ENCODE data around the gene RGS8.
A peak's percentile ranks its signal among the peaks of the same experiment; 100 is the strongest.

RGS8 gene

DNA sequence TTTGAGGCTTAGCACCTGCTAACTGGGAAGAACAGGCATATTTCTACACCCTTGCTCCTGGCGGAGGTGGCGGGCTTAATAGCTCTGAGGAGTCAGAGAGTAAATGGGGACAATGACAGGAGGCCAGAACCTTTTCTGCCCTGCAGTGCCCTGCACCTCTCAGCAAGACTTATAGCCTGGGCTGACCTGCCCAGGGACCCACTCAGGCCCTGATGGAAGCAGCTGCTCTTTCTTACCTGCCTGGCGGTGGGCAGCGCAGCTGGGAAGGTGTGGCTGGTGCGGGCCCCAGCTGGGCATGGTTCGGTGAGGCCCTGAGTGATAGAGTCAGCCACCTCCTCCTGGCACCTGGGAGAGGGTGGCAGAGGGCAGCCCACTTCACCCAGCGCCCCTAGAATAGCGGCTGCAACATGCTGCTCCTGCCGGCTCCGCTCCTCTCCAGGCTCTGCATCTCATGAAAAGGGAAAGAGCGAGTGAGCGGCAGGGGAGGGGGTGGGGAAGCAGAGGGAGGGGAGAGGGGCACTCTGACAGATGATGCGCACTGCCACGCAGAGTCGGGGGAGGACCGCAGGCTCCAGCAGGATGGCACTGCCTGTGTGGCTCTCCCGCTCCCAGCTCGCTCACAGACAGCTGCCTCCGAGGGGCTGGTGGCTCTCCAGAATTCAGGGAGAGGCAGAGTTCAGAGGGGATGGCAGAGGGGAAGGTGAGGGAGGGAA lies at the start of gene RGS8:
RGS8 (minus strand) TSS at position 472 of the 713 bp plus-strand sequence. CDS start 14,938 bp downstream, outside the sequence.
- DNase-seq (ENCODE audit: low read depth in 2 of 2), result no peak
- TF ChIP-seq, protein P1, sequence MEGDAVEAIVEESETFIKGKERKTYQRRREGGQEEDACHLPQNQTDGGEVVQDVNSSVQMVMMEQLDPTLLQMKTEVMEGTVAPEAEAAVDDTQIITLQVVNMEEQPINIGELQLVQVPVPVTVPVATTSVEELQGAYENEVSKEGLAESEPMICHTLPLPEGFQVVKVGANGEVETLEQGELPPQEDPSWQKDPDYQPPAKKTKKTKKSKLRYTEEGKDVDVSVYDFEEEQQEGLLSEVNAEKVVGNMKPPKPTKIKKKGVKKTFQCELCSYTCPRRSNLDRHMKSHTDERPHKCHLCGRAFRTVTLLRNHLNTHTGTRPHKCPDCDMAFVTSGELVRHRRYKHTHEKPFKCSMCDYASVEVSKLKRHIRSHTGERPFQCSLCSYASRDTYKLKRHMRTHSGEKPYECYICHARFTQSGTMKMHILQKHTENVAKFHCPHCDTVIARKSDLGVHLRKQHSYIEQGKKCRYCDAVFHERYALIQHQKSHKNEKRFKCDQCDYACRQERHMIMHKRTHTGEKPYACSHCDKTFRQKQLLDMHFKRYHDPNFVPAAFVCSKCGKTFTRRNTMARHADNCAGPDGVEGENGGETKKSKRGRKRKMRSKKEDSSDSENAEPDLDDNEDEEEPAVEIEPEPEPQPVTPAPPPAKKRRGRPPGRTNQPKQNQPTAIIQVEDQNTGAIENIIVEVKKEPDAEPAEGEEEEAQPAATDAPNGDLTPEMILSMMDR (IDR thresholded peaks at IDR 0.05; ENCODE audit: low read depth, low read length), result no peak
- no peak within 1 kb of the TSS for H3K4me3 ChIP-seq (replicated peaks in 1 of 2; ENCODE audit: low read depth in 2 of 2, low read length in 2 of 2)

DNA sequence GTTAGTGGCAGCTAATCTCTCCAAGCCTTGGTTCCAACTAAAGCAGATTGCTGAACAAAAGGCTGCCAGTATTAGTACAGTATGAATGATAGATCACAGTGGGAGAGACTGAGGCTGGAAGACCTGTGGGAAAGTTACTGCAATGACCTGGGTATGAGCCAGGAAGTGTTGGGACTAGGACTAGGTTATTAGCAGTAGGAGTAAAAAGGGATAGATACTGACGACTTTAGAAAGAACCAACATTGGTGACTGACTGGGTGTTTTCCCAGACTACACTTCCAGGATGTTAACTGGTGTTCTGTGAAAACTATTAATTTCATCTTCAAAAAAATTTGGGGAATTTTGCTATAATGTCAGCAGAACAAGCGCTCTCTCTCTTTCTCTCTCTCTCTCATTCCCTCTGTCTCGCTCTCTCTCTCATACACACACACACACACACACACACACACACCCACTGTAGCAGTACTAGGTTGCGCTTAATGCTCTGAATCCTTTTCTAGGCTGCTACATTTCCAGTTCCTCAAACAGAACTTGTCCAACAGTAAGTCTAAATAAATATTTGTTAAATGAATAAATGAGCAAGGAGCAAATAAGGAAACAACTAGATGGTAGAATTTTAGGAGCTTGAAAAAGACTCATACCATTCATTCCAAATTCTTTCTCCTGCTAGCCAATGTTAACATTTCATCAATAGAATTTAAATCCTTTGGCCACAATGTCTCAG lies 47.6 kb upstream of the RGS8 start:
- H3K4me3 ChIP-seq (replicated peaks in 1 of 2; ENCODE audit: low read depth in 2 of 2, low read length in 2 of 2), result no peak overlapping the region
- no peak for DNase-seq (ENCODE audit: low read depth in 2 of 2)
- TF ChIP-seq, protein P1 (IDR thresholded peaks at IDR 0.05; ENCODE audit: low read depth, low read length), result no peak

GRCh38 chr1:182726912-182727311 lies 42.5 kb upstream of the RGS8 start:
- TF ChIP-seq, protein P1 (IDR thresholded peaks at IDR 0.05; ENCODE audit: low read depth, low read length), result no peak
- DNase-seq (ENCODE audit: low read depth in 2 of 2), result no peak
- no peak overlapping the region for H3K4me3 ChIP-seq (replicated peaks in 1 of 2; ENCODE audit: low read depth in 2 of 2, low read length in 2 of 2)

GRCh38 chr1:182725259-182726255 lies 41.2 kb upstream of the RGS8 start:
- peak; percentile 9 to 13 for DNase-seq (ENCODE audit: low read depth in 2 of 2)
- TF ChIP-seq, protein P1 (IDR thresholded peaks at IDR 0.05; ENCODE audit: low read depth, low read length), result no peak
- H3K4me3 ChIP-seq (replicated peaks in 1 of 2; ENCODE audit: low read depth in 2 of 2, low read length in 2 of 2), result no peak overlapping the region

- TF ChIP-seq, protein P1 (IDR thresholded peaks at IDR 0.05; ENCODE audit: low read depth, low read length), result no peak
- DNase-seq (ENCODE audit: low read depth in 2 of 2), result no peak
Observed at GRCh38 chr1:182724215-182724614, 39.8 kb upstream of the RGS8 start.

DNA sequence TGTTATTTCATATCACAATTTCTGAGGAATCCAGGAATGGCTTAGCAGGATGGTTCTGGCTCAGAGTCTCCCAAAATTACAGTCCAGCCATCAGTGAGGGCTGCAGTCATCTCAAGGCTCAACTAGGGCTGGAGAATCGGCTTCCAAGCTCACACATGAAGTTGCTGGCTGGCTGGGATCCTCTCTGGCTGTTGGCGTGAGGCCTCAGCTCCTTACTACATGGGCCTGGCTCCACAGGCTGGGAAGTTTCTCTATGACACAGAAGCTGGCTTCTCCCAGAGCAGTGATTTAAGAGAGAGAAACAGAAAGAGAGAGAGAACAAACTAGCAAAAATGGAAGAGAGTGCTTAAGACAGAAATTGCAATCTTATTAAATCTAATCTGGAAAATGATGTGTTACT lies 38.8 kb upstream of the RGS8 start:
- TF ChIP-seq, protein P1 (IDR thresholded peaks at IDR 0.05; ENCODE audit: low read depth, low read length), result no peak
- no peak overlapping the region for H3K4me3 ChIP-seq (replicated peaks in 1 of 2; ENCODE audit: low read depth in 2 of 2, low read length in 2 of 2)

More at GRCh38 chr1:182724215-182724614, 39.8 kb upstream of the RGS8 start:
- no peak overlapping the region for H3K4me3 ChIP-seq (replicated peaks in 1 of 2; ENCODE audit: low read depth in 2 of 2, low read length in 2 of 2)

More for the DNA sequence above, 38.8 kb upstream of the RGS8 start:
- peak in 1 of 2 donors; percentile 3 for DNase-seq (ENCODE audit: low read depth in 2 of 2)
